Loucy (cell line): ENCODE measurements around the gene MAD1L1.

ENCODE experiments used
- EZH2phosphoT487 ChIP-seq: fragments of 200-600 bp; IDR thresholded peaks from 2 replicates; pipeline ENCODE4 v1.6.1; 2018; ENCODE audit warnings: antibody characterized with exemption, mild to moderate bottlenecking, moderate library complexity, borderline replicate concordance
- TF ChIP-seq, protein P1 (sequence below): fragments of 200-600 bp; sonication (generic); conservative IDR thresholded peaks from 2 replicates; pipeline ENCODE4 v1.5.1; 2014; ENCODE audit warnings: mild to moderate bottlenecking, antibody characterized with exemption, low read length

DNA sequence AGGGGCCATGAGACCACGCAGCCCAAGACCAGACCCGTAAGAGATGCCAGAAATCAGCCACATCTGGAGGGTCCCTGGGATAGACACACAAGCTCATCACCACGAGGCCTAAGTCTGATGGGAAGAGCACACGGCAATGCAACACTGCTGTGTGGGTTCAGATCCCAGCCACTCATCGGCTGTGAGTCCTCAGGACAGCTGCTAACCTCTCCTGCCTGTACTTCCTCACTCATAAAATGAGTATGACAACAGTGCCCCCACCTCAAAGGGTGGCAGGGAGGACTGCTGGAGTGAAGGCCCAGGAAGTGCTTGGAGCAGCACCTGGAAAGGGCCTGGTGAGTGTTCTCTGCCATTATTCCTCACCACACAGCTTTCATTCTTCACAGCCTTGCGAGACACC, 60.9 kb downstream of the MAD1L1 start:
- TF ChIP-seq, protein P1, sequence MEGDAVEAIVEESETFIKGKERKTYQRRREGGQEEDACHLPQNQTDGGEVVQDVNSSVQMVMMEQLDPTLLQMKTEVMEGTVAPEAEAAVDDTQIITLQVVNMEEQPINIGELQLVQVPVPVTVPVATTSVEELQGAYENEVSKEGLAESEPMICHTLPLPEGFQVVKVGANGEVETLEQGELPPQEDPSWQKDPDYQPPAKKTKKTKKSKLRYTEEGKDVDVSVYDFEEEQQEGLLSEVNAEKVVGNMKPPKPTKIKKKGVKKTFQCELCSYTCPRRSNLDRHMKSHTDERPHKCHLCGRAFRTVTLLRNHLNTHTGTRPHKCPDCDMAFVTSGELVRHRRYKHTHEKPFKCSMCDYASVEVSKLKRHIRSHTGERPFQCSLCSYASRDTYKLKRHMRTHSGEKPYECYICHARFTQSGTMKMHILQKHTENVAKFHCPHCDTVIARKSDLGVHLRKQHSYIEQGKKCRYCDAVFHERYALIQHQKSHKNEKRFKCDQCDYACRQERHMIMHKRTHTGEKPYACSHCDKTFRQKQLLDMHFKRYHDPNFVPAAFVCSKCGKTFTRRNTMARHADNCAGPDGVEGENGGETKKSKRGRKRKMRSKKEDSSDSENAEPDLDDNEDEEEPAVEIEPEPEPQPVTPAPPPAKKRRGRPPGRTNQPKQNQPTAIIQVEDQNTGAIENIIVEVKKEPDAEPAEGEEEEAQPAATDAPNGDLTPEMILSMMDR: no peak
- TF ChIP-seq EZH2phosphoT487: no peak
